ENCODE measurements around the gene SNRPD1. TPM values are rescaled to one million over a fixed set of nuclear protein-coding genes. Genes with fewer than 3 reads are reported as not detected.
"Not testable (repeated sequence)": the region's sequence is repeated elsewhere in the genome, so short reads cannot be mapped to it uniquely, and the experiment has no call there.

Gene SNRPD1
- total and polyA plus RNA-seq, 4 donors = 8.8 to 35.4 (median 22.5) TPM

GRCh38 chr18:21656402-21656801 is 44.3 kb downstream of the SNRPD1 start:
- intact Hi-C loops (cut with DNase I) = no loop called here
- no peaks in the 10 kb centered on the region for H3K4me1 ChIP-seq (ENCODE audit: control insufficient read depth in 1 of 2, insufficient read depth in 2 of 2, low read length in 2 of 2)
- H3K9me3 ChIP-seq (ENCODE audit: control insufficient read depth, low read length) = no peaks in the 10 kb centered on the region
- DNase-seq (no peak), ATAC-seq (ENCODE audit: low FRiP score) (no peak)
- H3K4me3 ChIP-seq (ENCODE audit: low read length in 2 of 2) = no peak overlapping the region
- no peaks in the 10 kb centered on the region for H3K27me3 ChIP-seq (ENCODE audit: control insufficient read depth in 1 of 2, insufficient read depth in 2 of 2, low read length in 1 of 2)
- H3K36me3 ChIP-seq (ENCODE audit: control insufficient read depth in 1 of 2, insufficient read depth in 2 of 2, low read length in 1 of 2) = no peaks in the 10 kb centered on the region
- H3K27ac ChIP-seq (ENCODE audit: low read depth in 1 of 2, low read length in 2 of 2) = no peak overlapping the region

- H3K27ac ChIP-seq (ENCODE audit: low read depth in 1 of 2, low read length in 2 of 2) = no peak overlapping the region
- no peak overlapping the region for H3K4me3 ChIP-seq (ENCODE audit: low read length in 2 of 2)
- 84 to 86% methylated on average over 2 of the region's 2 CpGs for WGBS, 2 donors
- H3K9me3 ChIP-seq (ENCODE audit: control insufficient read depth, low read length) = no peaks in the 10 kb centered on the region
- DNase-seq = no peak
- ATAC-seq (ENCODE audit: low FRiP score) = no peak
- H3K4me1 ChIP-seq (ENCODE audit: control insufficient read depth in 1 of 2, insufficient read depth in 2 of 2, low read length in 2 of 2) = no peaks in the 10 kb centered on the region
- H3K27me3 ChIP-seq (ENCODE audit: control insufficient read depth in 1 of 2, insufficient read depth in 2 of 2, low read length in 1 of 2) = no peaks in the 10 kb centered on the region
- no peaks in the 10 kb centered on the region for H3K36me3 ChIP-seq (ENCODE audit: control insufficient read depth in 1 of 2, insufficient read depth in 2 of 2, low read length in 1 of 2)
- intact Hi-C loops (cut with DNase I) = no loop called here
Measured at GRCh38 chr18:21660078-21660477, 48.0 kb downstream of the SNRPD1 start.

GRCh38 chr18:21662581-21662980 is 50.5 kb downstream of the SNRPD1 start:
- no peak for DNase-seq
- intact Hi-C loops (cut with DNase I) = no loop called here
- H3K36me3 ChIP-seq (ENCODE audit: control insufficient read depth in 1 of 2, insufficient read depth in 2 of 2, low read length in 1 of 2) = no peaks in the 10 kb centered on the region
- H3K27me3 ChIP-seq (ENCODE audit: control insufficient read depth in 1 of 2, insufficient read depth in 2 of 2, low read length in 1 of 2) = no peaks in the 10 kb centered on the region
- no peaks in the 10 kb centered on the region for H3K4me1 ChIP-seq (ENCODE audit: control insufficient read depth in 1 of 2, insufficient read depth in 2 of 2, low read length in 2 of 2)
- no peak overlapping the region for H3K27ac ChIP-seq (ENCODE audit: low read depth in 1 of 2, low read length in 2 of 2)
- no peak overlapping the region for H3K4me3 ChIP-seq (ENCODE audit: low read length in 2 of 2)
- no peak for ATAC-seq (ENCODE audit: low FRiP score)
- H3K9me3 ChIP-seq (ENCODE audit: control insufficient read depth, low read length) = no peaks in the 10 kb centered on the region
- WGBS, 2 donors = 93 to 95% methylated on average over 9 of the region's 9 CpGs

GRCh38 chr18:21663578-21663977 is 51.5 kb downstream of the SNRPD1 start:
- H3K4me1 ChIP-seq (ENCODE audit: control insufficient read depth in 1 of 2, insufficient read depth in 2 of 2, low read length in 2 of 2) = no peaks in the 10 kb centered on the region
- no peak overlapping the region for H3K4me3 ChIP-seq (ENCODE audit: low read length in 2 of 2)
- no peaks in the 10 kb centered on the region for H3K36me3 ChIP-seq (ENCODE audit: control insufficient read depth in 1 of 2, insufficient read depth in 2 of 2, low read length in 1 of 2)
- 78 to 89% methylated on average over 7 of the region's 7 CpGs for WGBS, 2 donors
- DNase-seq (no peak), ATAC-seq (ENCODE audit: low FRiP score) (no peak)
- intact Hi-C loops (cut with DNase I) = no loop called here
- no peaks in the 10 kb centered on the region for H3K27me3 ChIP-seq (ENCODE audit: control insufficient read depth in 1 of 2, insufficient read depth in 2 of 2, low read length in 1 of 2)
- no peak overlapping the region for H3K27ac ChIP-seq (ENCODE audit: low read depth in 1 of 2, low read length in 2 of 2)
- no peaks in the 10 kb centered on the region for H3K9me3 ChIP-seq (ENCODE audit: control insufficient read depth, low read length)

GRCh38 chr18:21664069-21664468 is 52.0 kb downstream of the SNRPD1 start:
- no peak for DNase-seq
- Histone ChIP-seq H3K27ac (ENCODE audit: low read depth in 1 of 2, low read length in 2 of 2) (no peak overlapping the region), H3K36me3 (ENCODE audit: control insufficient read depth in 1 of 2, insufficient read depth in 2 of 2, low read length in 1 of 2) (no peaks in the 10 kb centered on the region), H3K9me3 (ENCODE audit: control insufficient read depth, low read length) (no peaks in the 10 kb centered on the region), H3K27me3 (ENCODE audit: control insufficient read depth in 1 of 2, insufficient read depth in 2 of 2, low read length in 1 of 2) (no peaks in the 10 kb centered on the region), H3K4me1 (ENCODE audit: control insufficient read depth in 1 of 2, insufficient read depth in 2 of 2, low read length in 2 of 2) (no peaks in the 10 kb centered on the region), H3K4me3 (ENCODE audit: low read length in 2 of 2) (no peak overlapping the region)
- intact Hi-C loops (cut with DNase I) = no loop called here
- WGBS, 2 donors = 71 to 85% methylated on average over 2 of the region's 2 CpGs
- ATAC-seq (ENCODE audit: low FRiP score) = no peak

GRCh38 chr18:21669736-21670285 is 57.7 kb downstream of the SNRPD1 start:
- 90 to 92% methylated on average over 9 of the region's 9 CpGs for WGBS, 2 donors
- H3K9me3 ChIP-seq (ENCODE audit: control insufficient read depth, low read length) = no peaks in the 10 kb centered on the region
- no peak overlapping the region for H3K27ac ChIP-seq (ENCODE audit: low read depth in 1 of 2, low read length in 2 of 2)
- intact Hi-C loops (cut with DNase I) = loop anchor here in 1 of 2 donors (10.0 kb wide), 1 partner anchor 45 kb away; no protein-coding TSS in a partner anchor
- DNase-seq (no peak), ATAC-seq (ENCODE audit: low FRiP score) (no peak)
- no peaks in the 10 kb centered on the region for H3K36me3 ChIP-seq (ENCODE audit: control insufficient read depth in 1 of 2, insufficient read depth in 2 of 2, low read length in 1 of 2)
- no peak overlapping the region for H3K4me3 ChIP-seq (ENCODE audit: low read length in 2 of 2)
- H3K4me1 ChIP-seq (ENCODE audit: control insufficient read depth in 1 of 2, insufficient read depth in 2 of 2, low read length in 2 of 2) = peaks cover 0 to 2% of the 10 kb centered on the region in 2 donors
- no peaks in the 10 kb centered on the region for H3K27me3 ChIP-seq (ENCODE audit: control insufficient read depth in 1 of 2, insufficient read depth in 2 of 2, low read length in 1 of 2)

- Histone ChIP-seq H3K9me3 (ENCODE audit: control insufficient read depth, low read length) (no peaks in the 10 kb centered on the region), H3K36me3 (ENCODE audit: control insufficient read depth in 1 of 2, insufficient read depth in 2 of 2, low read length in 1 of 2) (no peaks in the 10 kb centered on the region), H3K27ac (ENCODE audit: low read depth in 1 of 2, low read length in 2 of 2) (peak overlapping the region in 1 of 2 donors; percentile 25), H3K4me3 (ENCODE audit: low read length in 2 of 2) (no peak overlapping the region), H3K27me3 (ENCODE audit: control insufficient read depth in 1 of 2, insufficient read depth in 2 of 2, low read length in 1 of 2) (no peaks in the 10 kb centered on the region), H3K4me1 (ENCODE audit: control insufficient read depth in 1 of 2, insufficient read depth in 2 of 2, low read length in 2 of 2) (peaks cover 0 to 2% of the 10 kb centered on the region in 2 donors)
- 1 to 8% methylated on average over 3 of the region's 3 CpGs for WGBS, 2 donors
- DNase-seq = peak in 1 of 2 donors; percentile 50
- no peak for ATAC-seq (ENCODE audit: low FRiP score)
- intact Hi-C loops (cut with DNase I) = loop anchor here in 1 of 2 donors (10.0 kb wide), 1 partner anchor 48 kb away; no protein-coding TSS in a partner anchor
Measured at GRCh38 chr18:21672521-21673267, 60.6 kb downstream of the SNRPD1 start.

GRCh38 chr18:21675354-21675753 is 63.2 kb downstream of the SNRPD1 start:
- ATAC-seq (ENCODE audit: low FRiP score); H3K36me3 ChIP-seq (ENCODE audit: control insufficient read depth in 1 of 2, insufficient read depth in 2 of 2, low read length in 1 of 2); H3K27ac ChIP-seq (ENCODE audit: low read depth in 1 of 2, low read length in 2 of 2); H3K27me3 ChIP-seq (ENCODE audit: control insufficient read depth in 1 of 2, insufficient read depth in 2 of 2, low read length in 1 of 2); H3K4me3 ChIP-seq (ENCODE audit: low read length in 2 of 2); H3K9me3 ChIP-seq (ENCODE audit: control insufficient read depth, low read length); H3K4me1 ChIP-seq (ENCODE audit: control insufficient read depth in 1 of 2, insufficient read depth in 2 of 2, low read length in 2 of 2); DNase-seq: not testable (repeated sequence)
- 91 to 93% methylated on average over 8 of the region's 8 CpGs for WGBS, 2 donors
- intact Hi-C loops (cut with DNase I) = loop anchor here in 1 of 2 donors (10.0 kb wide), 1 partner anchor 51 kb away; no protein-coding TSS in a partner anchor

GRCh38 chr18:21678859-21679258 is 66.7 kb downstream of the SNRPD1 start:
- intact Hi-C loops (cut with DNase I) = loop anchor here in 1 of 2 donors (10.0 kb wide), 1 partner anchor 54 kb away; no protein-coding TSS in a partner anchor
- Histone ChIP-seq H3K4me3 (ENCODE audit: low read length in 2 of 2) (no peak overlapping the region), H3K9me3 (ENCODE audit: control insufficient read depth, low read length) (no peaks in the 10 kb centered on the region), H3K4me1 (ENCODE audit: control insufficient read depth in 1 of 2, insufficient read depth in 2 of 2, low read length in 2 of 2) (no peaks in the 10 kb centered on the region), H3K36me3 (ENCODE audit: control insufficient read depth in 1 of 2, insufficient read depth in 2 of 2, low read length in 1 of 2) (no peaks in the 10 kb centered on the region), H3K27ac (ENCODE audit: low read depth in 1 of 2, low read length in 2 of 2) (no peak overlapping the region), H3K27me3 (ENCODE audit: control insufficient read depth in 1 of 2, insufficient read depth in 2 of 2, low read length in 1 of 2) (no peaks in the 10 kb centered on the region)
- WGBS, 2 donors = 93 to 95% methylated on average over 1 of the region's 1 CpG
- ATAC-seq (ENCODE audit: low FRiP score) (no peak), DNase-seq (no peak)
